HCT116 (cell line): Measurements from ENCODE around the gene MROH8. TPM values are rescaled to one million over a fixed set of nuclear protein-coding genes. Genes with fewer than 3 reads are reported as not detected.

Source experiments
- ATAC-seq: fragments of 200-7000 bp; cut with Tn5 transposase; 2 replicates; pipeline ENCODE4 v1.9.1; 2020; ENCODE audit warnings: mild to moderate bottlenecking, moderate library complexity
- BruUV-seq: library from RNA; stranded (reverse); fragments of 400-500 nt; replicated peaks from 2 replicates; lab custom pipeline; 2021; lab: Mats Ljungman, UMichigan
- CTCF ChIA-PET: fragments of 300-600 bp; sonication (Branson Sonifier 250); formaldehyde crosslinking; loops from one replicate; lab custom pipeline; 2021; ENCODE audit warnings: antibody characterized with exemption; lab: Charles Lee
- POLR2A ChIA-PET: fragments of 300-600, 350-600 bp; sonication (Branson Sonifier 250); formaldehyde crosslinking; loops from one replicate; lab custom pipeline; 2021; ENCODE audit warnings: antibody characterized with exemption; lab: Charles Lee
- RAD21 ChIA-PET, 2 experiments: fragments of 300-600 bp; sonication (Branson Sonifier 250); formaldehyde crosslinking; loops; one replicate each; lab custom pipeline; 2023; ENCODE audit warnings: low total read pairs in 2 of 2; ENCODE audit not compliant: uncharacterized antibody in 2 of 2, unreplicated experiment in 2 of 2, low non-redundant PET in 1 of 2; lab: Charles Lee
- DNase-seq: peaks from one replicate; pipeline ENCODE4 v3.0.0-alpha.2; 2010; ENCODE audit warnings: low read depth, low spot score
- H2AFZ ChIP-seq: fragments of 200-600 bp; shearing (Covaris generic), sonication (generic); 2 replicates; pipeline ENCODE4 v1.6.1; 2017; ENCODE audit warnings: low read depth, mixed run types, mixed read lengths, antibody characterized with exemption, low read length; ENCODE audit not compliant: poor library complexity, severe bottlenecking
- H3K27ac ChIP-seq: 2 replicates; pipeline ENCODE4 v1.5.1; 2012; ENCODE audit warnings: low read depth, low read length
- H3K27me3 ChIP-seq: fragments of 200-600 bp; sonication (generic); 2 replicates; pipeline ENCODE4 v1.6.1; 2016; ENCODE audit warnings: mixed run types, low read length, mixed read lengths; ENCODE audit not compliant: insufficient read depth
- H3K36me3 ChIP-seq, 2 experiments: fragments of 200-500 bp in 1 of 2; fragments of 200-600 bp in 1 of 2; sonication (Bioruptor generic) in 1 of 2; sonication (generic) in 1 of 2; 2 replicates each; pipeline versions ENCODE4 v1.5.1 to v1.6.1; 2014 to 2016; ENCODE audit warnings: low read length in 2 of 2, inconsistent platforms in 1 of 2, mixed read lengths in 1 of 2, mixed run types in 1 of 2; ENCODE audit not compliant: insufficient read depth in 2 of 2, control insufficient read depth in 1 of 2
- H3K4me1 ChIP-seq, 2 experiments: fragments of 200-600 bp in 1 of 2; sonication (generic) in 1 of 2; 2 replicates each; pipeline versions ENCODE4 v1.5.1 to v1.6.1; 2012 to 2017; ENCODE audit warnings: low read length in 2 of 2, inconsistent platforms in 1 of 2, mild to moderate bottlenecking in 1 of 2, mixed read lengths in 1 of 2, mixed run types in 1 of 2, moderate library complexity in 1 of 2; ENCODE audit not compliant: insufficient read depth in 2 of 2, control insufficient read depth in 1 of 2
- H3K4me2 ChIP-seq: fragments of 200-600 bp; sonication (generic); 2 replicates; pipeline ENCODE4 v1.6.1; 2017; ENCODE audit warnings: mixed run types, low read length, mixed read lengths
- H3K4me3 ChIP-seq, 2 experiments: fragments of 200-600 bp in 1 of 2; sonication (generic) in 1 of 2; replicated peaks in 1 of 2; 2 replicates each; pipeline ENCODE4 v1.5.1; 2011 to 2016; ENCODE audit warnings: low read length in 2 of 2, control low read depth in 1 of 2, low read depth in 1 of 2, mild to moderate bottlenecking in 1 of 2, mixed read lengths in 1 of 2, mixed run types in 1 of 2
- H3K79me2 ChIP-seq: fragments of 200-600 bp; sonication (generic); 2 replicates; pipeline ENCODE4 v1.6.1; 2017; ENCODE audit warnings: mild to moderate bottlenecking, mixed run types, low read length, moderate library complexity, mixed read lengths; ENCODE audit not compliant: insufficient read depth
- H3K9ac ChIP-seq: fragments of 200-600 bp; sonication (generic); 2 replicates; pipeline ENCODE4 v1.6.1; 2016; ENCODE audit warnings: low read length, mixed read lengths
- H3K9me2 ChIP-seq: fragments of 200-600 bp; sonication (generic), shearing (Covaris generic); 2 replicates; pipeline ENCODE4 v1.6.1; 2017; ENCODE audit warnings: mixed run types, mild to moderate bottlenecking, moderate library complexity; ENCODE audit not compliant: insufficient read depth
- H3K9me3 ChIP-seq, 2 experiments: fragments of 200-500 bp in 1 of 2; fragments of 200-600 bp in 1 of 2; sonication (Bioruptor generic) in 1 of 2; sonication (generic) in 1 of 2; 2 replicates each; pipeline ENCODE4 v1.6.1; 2014 to 2017; ENCODE audit warnings: low read length in 2 of 2, mixed read lengths in 2 of 2, inconsistent platforms in 1 of 2, low read depth in 1 of 2, mild to moderate bottlenecking in 1 of 2, mixed run types in 1 of 2, moderate library complexity in 1 of 2; ENCODE audit not compliant: control insufficient read depth in 1 of 2, insufficient read depth in 1 of 2
- H4K20me1 ChIP-seq: fragments of 200-600 bp; sonication (generic), shearing (Covaris generic); 2 replicates; pipeline ENCODE4 v1.6.1; 2017; ENCODE audit warnings: mixed run types, mild to moderate bottlenecking, moderate library complexity; ENCODE audit not compliant: insufficient read depth
- CBX3 ChIP-seq: IDR thresholded peaks from 2 replicates; pipeline ENCODE4 v1.6.1; 2012; ENCODE audit warnings: low read depth
- CEBPB ChIP-seq: IDR thresholded peaks from 2 replicates; pipeline ENCODE4 v1.6.1; 2012; ENCODE audit warnings: low read depth
- EGR1 ChIP-seq: IDR thresholded peaks from 2 replicates; pipeline ENCODE4 v1.6.1; 2012; ENCODE audit warnings: low read depth
- ELF1 ChIP-seq: IDR thresholded peaks from 2 replicates; pipeline ENCODE4 v1.6.1; 2012; ENCODE audit warnings: low read depth, borderline replicate concordance
- EZH2phosphoT487 ChIP-seq: fragments of 200-600 bp; IDR thresholded peaks from 2 replicates; pipeline ENCODE4 v1.6.1; 2018; ENCODE audit warnings: antibody characterized with exemption, borderline replicate concordance
- JUND ChIP-seq: IDR thresholded peaks from 2 replicates; pipeline ENCODE4 v1.6.1; 2012
- POLR2A ChIP-seq: IDR thresholded peaks from 2 replicates; pipeline ENCODE4 v1.7.0; 2011; ENCODE audit warnings: borderline replicate concordance; ENCODE audit not compliant: insufficient read depth, insufficient read length; ENCODE audit errors: extremely low read depth
- POLR2AphosphoS5 ChIP-seq: IDR thresholded peaks from 2 replicates; pipeline ENCODE4 v1.6.1; 2011; ENCODE audit warnings: mild to moderate bottlenecking, low read depth, low read length, moderate library complexity
- RAD21 ChIP-seq: IDR thresholded peaks from 2 replicates; pipeline ENCODE4 v1.6.1; 2012; ENCODE audit warnings: low read depth, mild to moderate bottlenecking
- SIN3A ChIP-seq: IDR thresholded peaks from 2 replicates; pipeline ENCODE4 v1.6.1; 2012; ENCODE audit warnings: low read depth
- SP1 ChIP-seq: IDR thresholded peaks from 2 replicates; pipeline ENCODE4 v1.6.1; 2012; ENCODE audit warnings: low read depth
- SRF ChIP-seq: IDR thresholded peaks from 2 replicates; pipeline ENCODE4 v1.6.1; 2012; ENCODE audit warnings: low read depth
- TCF7L2 ChIP-seq: IDR thresholded peaks from 2 replicates; pipeline ENCODE4 v1.7.0; 2011; ENCODE audit warnings: borderline replicate concordance, inconsistent platforms; ENCODE audit not compliant: insufficient read depth, insufficient read length; ENCODE audit errors: extremely low read depth
- ZFX ChIP-seq: fragments of 450-650 bp; IDR thresholded peaks from 2 replicates; pipeline ENCODE4 v1.6.1; 2017
- ZNF274 ChIP-seq: fragments of 200-500 bp; sonication (Bioruptor generic); IDR thresholded peaks from 2 replicates; pipeline ENCODE4 v1.6.1; 2014; ENCODE audit warnings: mild to moderate bottlenecking, low read depth, low read length, inconsistent platforms
- intact Hi-C: fragments of 100-400 bp; cut with micrococcal nuclease; formaldehyde crosslinking; loops from 2 replicates; pipeline ENCODE4 v1.10.0; 2022
- total RNA-seq: library from RNA; stranded (reverse); gene quantifications from one replicate; pipeline ENCODE4 v1.2.1, GENCODE V29; 2021; ENCODE audit not compliant: unreplicated experiment
- TF ChIP-seq, protein P1 (sequence below): IDR thresholded peaks from 2 replicates; pipeline ENCODE4 v1.6.1; 2012; ENCODE audit warnings: low read depth

The MROH8 gene
- total RNA-seq, 1 experiment from 2014 or later: 0.79 TPM

DNA sequence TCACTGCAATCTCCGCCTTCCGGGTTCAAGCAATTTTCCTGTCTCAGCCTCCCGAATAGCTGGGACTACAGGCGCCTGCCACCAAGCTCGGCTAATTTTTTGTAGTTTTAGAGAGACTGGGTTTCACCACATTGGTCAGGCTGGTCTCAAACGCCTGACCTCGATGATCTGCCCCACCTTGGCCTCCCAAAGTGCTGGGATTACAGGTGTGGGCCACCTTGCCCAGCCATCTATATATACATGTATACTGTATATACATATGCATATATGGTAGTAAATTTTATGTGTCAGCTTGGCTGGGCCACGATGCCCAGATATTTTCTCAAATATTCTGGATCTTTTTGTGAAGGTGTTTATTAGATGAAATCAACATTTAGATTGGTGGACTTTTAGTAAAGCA is 102.3 kb downstream of the MROH8 start:
- Histone ChIP-seq H3K79me2 (peaks cover 88% of the 10 kb centered on the region), H3K27ac (no peak overlapping the region), H4K20me1 (no peaks in the 10 kb centered on the region), H3K4me3 (no peak overlapping the region), H2AFZ (no peak overlapping the region), H3K4me2 (no peak overlapping the region), H3K36me3 (0 out of 4 replicates have a peak, but pooled peaks cover 0 to 21% of the 10 kb centered on the region in 2 experiments), H3K9me2 (no peaks in the 10 kb centered on the region), H3K9ac (no peak overlapping the region), H3K27me3 (no peaks in the 10 kb centered on the region), H3K9me3 (peaks cover 0 to 3% of the 10 kb centered on the region in 2 experiments; a peak in 1 of 4 replicates), H3K4me1 (no peaks in the 10 kb centered on the region)
- no peak for TF ChIP-seq TCF7L2
- no peak for ATAC-seq
- DNase-seq: no peak
- intact Hi-C loops: no loop called here
- ChIA-PET POLR2A (no interaction called here), CTCF (no interaction called here), RAD21 (no interaction called here)
- no TSS peak for BruUV-seq

DNA sequence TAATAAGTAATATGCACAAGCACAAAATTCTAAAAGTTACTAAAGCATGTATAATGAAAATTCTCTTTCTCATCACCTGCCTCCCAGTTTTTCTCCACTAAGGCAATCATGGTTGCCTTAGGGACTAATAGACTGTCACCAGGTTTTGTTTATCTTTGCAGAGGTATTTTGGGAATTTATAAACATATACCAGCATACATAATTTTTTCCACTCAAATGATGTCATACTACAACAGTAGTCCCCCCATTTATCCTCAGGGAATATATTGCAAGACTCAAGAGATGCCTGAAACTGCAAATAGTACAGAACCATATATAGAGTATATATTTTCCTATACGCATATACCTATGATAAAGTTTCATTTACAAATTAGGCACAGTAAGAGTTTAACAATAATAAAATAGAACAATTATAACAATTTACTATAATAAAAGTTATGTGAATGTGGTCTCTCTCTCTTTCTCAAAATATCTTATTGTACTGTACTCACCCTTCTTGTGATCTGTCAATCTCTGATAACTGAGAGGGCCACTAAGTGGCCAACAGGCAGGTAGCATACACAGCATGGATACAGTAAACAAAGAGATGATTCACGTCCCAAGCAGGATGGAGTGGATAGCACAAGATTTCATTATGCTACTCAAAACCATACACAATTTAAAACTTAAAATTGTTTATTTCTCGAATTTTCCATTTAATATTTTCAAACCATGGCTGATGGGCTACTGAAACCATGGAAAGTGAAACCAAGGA is 103.2 kb downstream of the MROH8 start:
- 0 out of 4 replicates have a peak, but pooled peaks cover 0 to 12% of the 10 kb centered on the region in 2 experiments for H3K36me3 ChIP-seq
- H3K27ac ChIP-seq: no peak overlapping the region
- TF ChIP-seq EGR1: no peak
- no peak for TF ChIP-seq POLR2AphosphoS5
- no peak for TF ChIP-seq RAD21
- no peak for TF ChIP-seq SRF
- TF ChIP-seq SIN3A: no peak
- TF ChIP-seq SP1: no peak
- TF ChIP-seq EZH2phosphoT487: no peak
- no peak for TF ChIP-seq JUND
- no peak for TF ChIP-seq ELF1
- no peak for TF ChIP-seq CEBPB
- TF ChIP-seq ZFX: no peak
- TF ChIP-seq, protein P1, sequence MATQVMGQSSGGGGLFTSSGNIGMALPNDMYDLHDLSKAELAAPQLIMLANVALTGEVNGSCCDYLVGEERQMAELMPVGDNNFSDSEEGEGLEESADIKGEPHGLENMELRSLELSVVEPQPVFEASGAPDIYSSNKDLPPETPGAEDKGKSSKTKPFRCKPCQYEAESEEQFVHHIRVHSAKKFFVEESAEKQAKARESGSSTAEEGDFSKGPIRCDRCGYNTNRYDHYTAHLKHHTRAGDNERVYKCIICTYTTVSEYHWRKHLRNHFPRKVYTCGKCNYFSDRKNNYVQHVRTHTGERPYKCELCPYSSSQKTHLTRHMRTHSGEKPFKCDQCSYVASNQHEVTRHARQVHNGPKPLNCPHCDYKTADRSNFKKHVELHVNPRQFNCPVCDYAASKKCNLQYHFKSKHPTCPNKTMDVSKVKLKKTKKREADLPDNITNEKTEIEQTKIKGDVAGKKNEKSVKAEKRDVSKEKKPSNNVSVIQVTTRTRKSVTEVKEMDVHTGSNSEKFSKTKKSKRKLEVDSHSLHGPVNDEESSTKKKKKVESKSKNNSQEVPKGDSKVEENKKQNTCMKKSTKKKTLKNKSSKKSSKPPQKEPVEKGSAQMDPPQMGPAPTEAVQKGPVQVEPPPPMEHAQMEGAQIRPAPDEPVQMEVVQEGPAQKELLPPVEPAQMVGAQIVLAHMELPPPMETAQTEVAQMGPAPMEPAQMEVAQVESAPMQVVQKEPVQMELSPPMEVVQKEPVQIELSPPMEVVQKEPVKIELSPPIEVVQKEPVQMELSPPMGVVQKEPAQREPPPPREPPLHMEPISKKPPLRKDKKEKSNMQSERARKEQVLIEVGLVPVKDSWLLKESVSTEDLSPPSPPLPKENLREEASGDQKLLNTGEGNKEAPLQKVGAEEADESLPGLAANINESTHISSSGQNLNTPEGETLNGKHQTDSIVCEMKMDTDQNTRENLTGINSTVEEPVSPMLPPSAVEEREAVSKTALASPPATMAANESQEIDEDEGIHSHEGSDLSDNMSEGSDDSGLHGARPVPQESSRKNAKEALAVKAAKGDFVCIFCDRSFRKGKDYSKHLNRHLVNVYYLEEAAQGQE: no peak
- no peak for TF ChIP-seq CBX3
- TF ChIP-seq TCF7L2: no peak
- TF ChIP-seq ZNF274: no peak
- no peak for TF ChIP-seq POLR2A
- intact Hi-C loops: no loop called here
- H3K4me2 ChIP-seq: no peak overlapping the region
- POLR2A ChIA-PET: no interaction called here
- RAD21 ChIA-PET: no interaction called here
- CTCF ChIA-PET: no interaction called here
- no peak for DNase-seq
- H2AFZ ChIP-seq: no peak overlapping the region
- H3K27me3 ChIP-seq: no peaks in the 10 kb centered on the region
- no peaks in the 10 kb centered on the region for H3K9me2 ChIP-seq
- no peaks in the 10 kb centered on the region for H4K20me1 ChIP-seq
- peaks cover 89% of the 10 kb centered on the region for H3K79me2 ChIP-seq
- H3K4me3 ChIP-seq: no peak overlapping the region
- no peaks in the 10 kb centered on the region for H3K4me1 ChIP-seq
- peaks cover 0 to 3% of the 10 kb centered on the region in 2 experiments; a peak in 1 of 4 replicates for H3K9me3 ChIP-seq
- no peak for ATAC-seq
- no TSS peak for BruUV-seq
- no peak overlapping the region for H3K9ac ChIP-seq
